ENCODE measurements around the gene IL17REL. TPM values are rescaled to one million over a fixed set of nuclear protein-coding genes. Genes with fewer than 3 reads are reported as not detected.
A peak's percentile ranks its signal among the peaks of the same experiment; 100 is the strongest.

IL17REL gene
- under 1 TPM in 1 of 4 donors, not detected in 3; 0.06 TPM for polyA plus RNA-seq (ENCODE audit: insufficient read length in 4 of 4)

- no peak for DNase-seq (ENCODE audit: low read depth in 4 of 4, low spot score in 2 of 4)
Observed at GRCh38 chr22:50012211-50013181, at the start of gene IL17REL. TSS of gene IL17REL (minus strand) at chr22:50012765. CDS start at chr22:50012646, 119 bp downstream.

GRCh38 chr22:50061824-50062355 lies 49.3 kb upstream of the IL17REL start:
- DNase-seq (ENCODE audit: low read depth in 4 of 4, low spot score in 2 of 4) = no peak

- DNase-seq (ENCODE audit: low read depth in 4 of 4, low spot score in 2 of 4) = no peak
Observed at GRCh38 chr22:50061141-50061823, 48.7 kb upstream of the IL17REL start.

GRCh38 chr22:50060441-50061140 lies 48.0 kb upstream of the IL17REL start:
- no peak for DNase-seq (ENCODE audit: low read depth in 4 of 4, low spot score in 2 of 4)

- DNase-seq (ENCODE audit: low read depth in 4 of 4, low spot score in 2 of 4) = no peak
Observed at GRCh38 chr22:50059881-50060262, 47.3 kb upstream of the IL17REL start.

- DNase-seq (ENCODE audit: low read depth in 4 of 4, low spot score in 2 of 4) = peak in 1 of 4 donors; percentile 50
Observed at GRCh38 chr22:50058906-50059880, 46.6 kb upstream of the IL17REL start.

GRCh38 chr22:50058061-50058905 lies 45.7 kb upstream of the IL17REL start, which contains the start of gene TTLL8:
TSS of gene TTLL8 (minus strand) at chr22:50058298.
- DNase-seq (ENCODE audit: low read depth in 4 of 4, low spot score in 2 of 4) = no peak

GRCh38 chr22:50057278-50058060 lies 44.9 kb upstream of the IL17REL start:
- DNase-seq (ENCODE audit: low read depth in 4 of 4, low spot score in 2 of 4) = no peak

GRCh38 chr22:50056214-50056972 lies 43.8 kb upstream of the IL17REL start:
- DNase-seq (ENCODE audit: low read depth in 4 of 4, low spot score in 2 of 4) = no peak

GRCh38 chr22:50053861-50054260 lies 41.3 kb upstream of the IL17REL start:
- DNase-seq (ENCODE audit: low read depth in 4 of 4, low spot score in 2 of 4) = no peak

- no peak for DNase-seq (ENCODE audit: low read depth in 4 of 4, low spot score in 2 of 4)
Observed at GRCh38 chr22:50051930-50052329, 39.4 kb upstream of the IL17REL start.

GRCh38 chr22:50049299-50050195 lies 37.0 kb upstream of the IL17REL start:
- DNase-seq (ENCODE audit: low read depth in 4 of 4, low spot score in 2 of 4) = no peak

GRCh38 chr22:50048836-50049235 lies 36.3 kb upstream of the IL17REL start:
- DNase-seq (ENCODE audit: low read depth in 4 of 4, low spot score in 2 of 4) = no peak

- no peak for DNase-seq (ENCODE audit: low read depth in 4 of 4, low spot score in 2 of 4)
Observed at GRCh38 chr22:50048061-50048765, 35.6 kb upstream of the IL17REL start.

- no peak for DNase-seq (ENCODE audit: low read depth in 4 of 4, low spot score in 2 of 4)
Observed at GRCh38 chr22:50047346-50047745, 34.8 kb upstream of the IL17REL start.

All from left renal cortex interstitium (tissue), 4 donors.